HEK293 (cell line): ENCODE measurements around the gene SLC25A45.

Source experiments
- GLI2 ChIP-seq: fragments of 450-650 bp; formaldehyde crosslinking; IDR thresholded peaks from 2 replicates; pipeline ENCODE4; 2017; ENCODE audit warnings: missing biosample characterization, missing genetic modification characterization, low read depth, borderline replicate concordance
- GLIS1 ChIP-seq: fragments of 450-650 bp; formaldehyde crosslinking; IDR thresholded peaks from 2 replicates; pipeline ENCODE4 v1.5.1; 2016; ENCODE audit warnings: missing biosample characterization, missing genetic modification characterization
- KLF16 ChIP-seq: fragments of 450-650 bp; formaldehyde crosslinking; IDR thresholded peaks from 2 replicates; pipeline ENCODE4 v1.5.1; 2017; ENCODE audit warnings: missing biosample characterization, missing genetic modification characterization
- MEIS1 ChIP-seq: sonication (generic); formaldehyde crosslinking; IDR thresholded peaks from 2 replicates; pipeline ENCODE4 v1.8.1; 2022; ENCODE audit warnings: missing genetic modification reagents, mild to moderate bottlenecking, borderline replicate concordance
- SP2 ChIP-seq: fragments of 450-650 bp; formaldehyde crosslinking; IDR thresholded peaks from 2 replicates; pipeline ENCODE4 v1.5.1; 2016; ENCODE audit warnings: missing biosample characterization, missing genetic modification characterization
- TCF7L2 ChIP-seq: IDR thresholded peaks from 2 replicates; pipeline ENCODE4 v1.6.1; 2011; ENCODE audit warnings: low read depth, mild to moderate bottlenecking, inconsistent platforms, low read length, moderate library complexity, borderline replicate concordance
- ZBTB1 ChIP-seq: fragments of 450-650 bp; formaldehyde crosslinking; IDR thresholded peaks from 2 replicates; pipeline ENCODE4 v1.5.1; 2016; ENCODE audit warnings: missing biosample characterization, missing genetic modification characterization
- ZBTB7A ChIP-seq: fragments of 450-650 bp; formaldehyde crosslinking; IDR thresholded peaks from 2 replicates; pipeline ENCODE4 v1.5.1; 2016; ENCODE audit warnings: low read depth, missing biosample characterization, missing genetic modification characterization
- ZFP37 ChIP-seq: fragments of 450-650 bp; formaldehyde crosslinking; IDR thresholded peaks from 2 replicates; pipeline ENCODE4 v1.5.1; 2016; ENCODE audit warnings: missing biosample characterization, missing genetic modification characterization
- ZNF114 ChIP-seq: fragments of 450-650 bp; formaldehyde crosslinking; IDR thresholded peaks from 2 replicates; pipeline ENCODE4 v1.5.0; 2017; ENCODE audit warnings: missing biosample characterization, missing genetic modification characterization
- ZNF19 ChIP-seq: fragments of 450-650 bp; formaldehyde crosslinking; IDR thresholded peaks from 2 replicates; pipeline ENCODE4; 2016; ENCODE audit warnings: missing biosample characterization, missing genetic modification characterization, low read depth
- ZNF23 ChIP-seq: fragments of 450-650 bp; formaldehyde crosslinking; IDR thresholded peaks from 2 replicates; pipeline ENCODE4 v1.5.1; 2016; ENCODE audit warnings: missing biosample characterization, missing genetic modification characterization, borderline replicate concordance
- ZNF266 ChIP-seq: fragments of 450-650 bp; formaldehyde crosslinking; IDR thresholded peaks from 2 replicates; pipeline ENCODE4 v1.5.1; 2016; ENCODE audit warnings: missing biosample characterization, missing genetic modification characterization, low read depth
- ZNF335 ChIP-seq: fragments of 450-650 bp; formaldehyde crosslinking; conservative IDR thresholded peaks from 2 replicates; pipeline ENCODE4 v1.5.1; 2016; ENCODE audit warnings: missing biosample characterization, missing genetic modification characterization
- ZNF391 ChIP-seq: fragments of 450-650 bp; formaldehyde crosslinking; IDR thresholded peaks from 2 replicates; pipeline ENCODE4 v1.5.1; 2016; ENCODE audit warnings: low read depth, missing biosample characterization, missing genetic modification characterization, borderline replicate concordance
- ZNF404 ChIP-seq: fragments of 450-650 bp; formaldehyde crosslinking; IDR thresholded peaks from 2 replicates; pipeline ENCODE4 v1.5.1; 2017; ENCODE audit warnings: missing biosample characterization, missing genetic modification characterization
- ZNF514 ChIP-seq: fragments of 450-650 bp; formaldehyde crosslinking; IDR thresholded peaks from 2 replicates; pipeline ENCODE4 v1.5.1; 2016; ENCODE audit warnings: missing biosample characterization, missing genetic modification characterization
- ZNF530 ChIP-seq: fragments of 450-650 bp; formaldehyde crosslinking; IDR thresholded peaks from 2 replicates; pipeline ENCODE4 v1.5.1; 2016; ENCODE audit warnings: low read depth, missing biosample characterization, missing genetic modification characterization
- ZNF544 ChIP-seq: fragments of 450-650 bp; formaldehyde crosslinking; IDR thresholded peaks from 2 replicates; pipeline ENCODE4 v1.5.0; 2017; ENCODE audit warnings: missing biosample characterization, missing genetic modification characterization
- ZNF555 ChIP-seq: fragments of 450-650 bp; formaldehyde crosslinking; conservative IDR thresholded peaks from 2 replicates; pipeline ENCODE4 v1.5.1; 2017; ENCODE audit warnings: missing biosample characterization, mild to moderate bottlenecking, missing genetic modification characterization, inconsistent platforms
- ZNF558 ChIP-seq: fragments of 450-650 bp; formaldehyde crosslinking; IDR thresholded peaks from 2 replicates; pipeline ENCODE4 v1.5.1; 2016; ENCODE audit warnings: missing biosample characterization, missing genetic modification characterization
- ZNF626 ChIP-seq: fragments of 450-650 bp; sonication (Bioruptor Pico); formaldehyde crosslinking; IDR thresholded peaks from 2 replicates; pipeline ENCODE4 v1.5.1; 2018; ENCODE audit warnings: missing biosample characterization, missing genetic modification characterization, inconsistent platforms
- ZNF843 ChIP-seq: fragments of 450-650 bp; formaldehyde crosslinking; IDR thresholded peaks from 2 replicates; pipeline ENCODE4 v1.5.1; 2016; ENCODE audit warnings: missing biosample characterization, missing genetic modification characterization
- ZSCAN30 ChIP-seq: fragments of 450-650 bp; IDR thresholded peaks from 2 replicates; pipeline ENCODE4 v1.5.1; 2018; ENCODE audit warnings: missing biosample characterization, mild to moderate bottlenecking, missing genetic modification characterization, moderate library complexity
- TF ChIP-seq, protein P1 (sequence below): fragments of 450-650 bp; formaldehyde crosslinking; IDR thresholded peaks from 2 replicates; pipeline ENCODE4 v1.5.1; 2016; ENCODE audit warnings: missing biosample characterization, missing genetic modification characterization
- TF ChIP-seq, protein P2 (sequence below): fragments of 450-650 bp; formaldehyde crosslinking; IDR thresholded peaks from 2 replicates; pipeline ENCODE4 v1.5.1; 2016; ENCODE audit warnings: missing biosample characterization, missing genetic modification characterization
- TF ChIP-seq, protein P3 (sequence below): fragments of 450-650 bp; formaldehyde crosslinking; IDR thresholded peaks from 2 replicates; pipeline ENCODE4 v1.5.1; 2016; ENCODE audit warnings: missing biosample characterization, missing genetic modification characterization, low read depth
- TF ChIP-seq, protein P4 (sequence below): sonication (generic); formaldehyde crosslinking; IDR thresholded peaks from 2 replicates; pipeline ENCODE4 v1.8.1; 2022; ENCODE audit warnings: mild to moderate bottlenecking, moderate library complexity, missing genetic modification reagents
- TF ChIP-seq, protein P5 (sequence below): fragments of 450-650 bp; formaldehyde crosslinking; IDR thresholded peaks from 2 replicates; pipeline ENCODE4 v1.5.1; 2016; ENCODE audit warnings: missing biosample characterization, missing genetic modification characterization
- TF ChIP-seq, protein P6 (sequence below): IDR thresholded peaks from 2 replicates; pipeline ENCODE4 v1.6.1; 2011; ENCODE audit warnings: mild to moderate bottlenecking, low read depth, low read length, borderline replicate concordance

SLC25A45 gene

DNA sequence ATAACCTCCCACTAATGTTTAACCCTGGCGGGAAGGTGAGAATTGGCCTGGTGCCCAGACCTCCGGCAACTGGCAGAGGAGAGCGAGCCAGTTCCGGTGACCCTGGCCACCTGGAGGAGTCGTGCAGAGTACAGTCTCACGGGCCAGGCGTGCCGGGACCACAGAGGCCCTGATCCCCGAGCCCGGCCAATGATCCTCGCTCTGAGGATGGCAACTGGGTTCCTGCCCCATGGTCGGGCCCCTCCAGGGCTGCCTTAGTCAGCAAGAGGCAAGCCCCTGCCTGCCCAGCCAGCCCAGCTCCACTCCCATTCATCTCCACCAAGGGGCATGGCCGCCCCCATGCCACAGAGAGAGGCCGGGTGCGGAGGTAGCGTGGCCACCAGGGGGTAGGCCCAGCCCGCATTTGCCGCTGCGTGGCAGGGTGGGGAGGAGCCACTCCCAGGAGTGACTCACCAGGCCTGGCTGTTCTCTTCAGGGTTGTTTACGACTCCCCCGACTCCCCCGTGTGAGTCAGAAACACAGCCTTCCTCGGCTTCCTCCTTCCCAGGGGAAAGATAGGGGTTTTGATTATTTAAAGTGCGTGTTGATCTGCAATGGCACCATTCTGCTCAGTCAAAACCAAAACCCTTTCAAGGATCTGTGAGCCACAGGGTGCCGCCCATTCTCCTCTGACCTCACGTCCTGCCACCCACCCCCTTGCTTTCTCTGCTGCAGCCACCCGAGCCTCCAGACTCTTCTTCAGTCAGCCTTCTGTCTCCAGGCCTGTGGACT, at the start of gene SLC25A45 (continued):
- TF ChIP-seq, protein P1, sequence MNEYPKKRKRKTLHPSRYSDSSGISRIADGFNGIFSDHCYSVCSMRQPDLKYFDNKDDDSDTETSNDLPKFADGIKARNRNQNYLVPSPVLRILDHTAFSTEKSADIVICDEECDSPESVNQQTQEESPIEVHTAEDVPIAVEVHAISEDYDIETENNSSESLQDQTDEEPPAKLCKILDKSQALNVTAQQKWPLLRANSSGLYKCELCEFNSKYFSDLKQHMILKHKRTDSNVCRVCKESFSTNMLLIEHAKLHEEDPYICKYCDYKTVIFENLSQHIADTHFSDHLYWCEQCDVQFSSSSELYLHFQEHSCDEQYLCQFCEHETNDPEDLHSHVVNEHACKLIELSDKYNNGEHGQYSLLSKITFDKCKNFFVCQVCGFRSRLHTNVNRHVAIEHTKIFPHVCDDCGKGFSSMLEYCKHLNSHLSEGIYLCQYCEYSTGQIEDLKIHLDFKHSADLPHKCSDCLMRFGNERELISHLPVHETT (tag by site-specific recombination), result no peak
- TF ChIP-seq ZNF558 (0 out of 2 replicates have a peak, but pooled peaks have one; percentile 43), ZBTB1 (tag by site-specific recombination) (peak; percentile 98), GLI2 (tag by site-specific recombination) (no peak; the same call in 1 of the 2 replicates), GLIS1 (tag by site-specific recombination) (peak; percentile 94), ZNF404 (tag by site-specific recombination) (no peak), ZNF555 (tag by site-specific recombination) (no peak), ZNF626 (tag by site-specific recombination) (no peak), ZFP37 (peak; percentile 77; the same call in 1 of the 2 replicates), SP2 (tag by site-specific recombination) (peak; percentile 71), ZNF266 (tag by site-specific recombination) (no peak), ZSCAN30 (tag by site-specific recombination) (peak; percentile 85), KLF16 (tag by site-specific recombination) (peak; percentile 42), ZNF530 (tag by site-specific recombination) (no peak), ZNF544 (tag by site-specific recombination) (no peak), ZNF843 (tag by site-specific recombination) (peak; percentile 71), TCF7L2 (no peak), MEIS1 (CRISPR knock-in tag) (no peak), ZNF514 (tag by site-specific recombination) (no peak), ZNF114 (tag by site-specific recombination) (no peak), ZBTB7A (tag by site-specific recombination) (no peak), ZNF335 (tag by site-specific recombination) (peak; percentile 79), ZNF19 (tag by site-specific recombination) (no peak), ZNF391 (tag by site-specific recombination) (peak; percentile 38), ZNF23 (tag by site-specific recombination) (no peak)
- TF ChIP-seq, protein P2, sequence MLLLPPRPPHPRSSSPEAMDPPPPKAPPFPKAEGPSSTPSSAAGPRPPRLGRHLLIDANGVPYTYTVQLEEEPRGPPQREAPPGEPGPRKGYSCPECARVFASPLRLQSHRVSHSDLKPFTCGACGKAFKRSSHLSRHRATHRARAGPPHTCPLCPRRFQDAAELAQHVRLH (tag by site-specific recombination), result 0 out of 2 replicates have a peak, but pooled peaks have one; percentile 59
- TF ChIP-seq, protein P3, sequence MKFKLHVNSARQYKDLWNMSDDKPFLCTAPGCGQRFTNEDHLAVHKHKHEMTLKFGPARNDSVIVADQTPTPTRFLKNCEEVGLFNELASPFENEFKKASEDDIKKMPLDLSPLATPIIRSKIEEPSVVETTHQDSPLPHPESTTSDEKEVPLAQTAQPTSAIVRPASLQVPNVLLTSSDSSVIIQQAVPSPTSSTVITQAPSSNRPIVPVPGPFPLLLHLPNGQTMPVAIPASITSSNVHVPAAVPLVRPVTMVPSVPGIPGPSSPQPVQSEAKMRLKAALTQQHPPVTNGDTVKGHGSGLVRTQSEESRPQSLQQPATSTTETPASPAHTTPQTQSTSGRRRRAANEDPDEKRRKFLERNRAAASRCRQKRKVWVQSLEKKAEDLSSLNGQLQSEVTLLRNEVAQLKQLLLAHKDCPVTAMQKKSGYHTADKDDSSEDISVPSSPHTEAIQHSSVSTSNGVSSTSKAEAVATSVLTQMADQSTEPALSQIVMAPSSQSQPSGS, result 0 out of 2 replicates have a peak, but pooled peaks have one; percentile 19
- TF ChIP-seq, protein P4, sequence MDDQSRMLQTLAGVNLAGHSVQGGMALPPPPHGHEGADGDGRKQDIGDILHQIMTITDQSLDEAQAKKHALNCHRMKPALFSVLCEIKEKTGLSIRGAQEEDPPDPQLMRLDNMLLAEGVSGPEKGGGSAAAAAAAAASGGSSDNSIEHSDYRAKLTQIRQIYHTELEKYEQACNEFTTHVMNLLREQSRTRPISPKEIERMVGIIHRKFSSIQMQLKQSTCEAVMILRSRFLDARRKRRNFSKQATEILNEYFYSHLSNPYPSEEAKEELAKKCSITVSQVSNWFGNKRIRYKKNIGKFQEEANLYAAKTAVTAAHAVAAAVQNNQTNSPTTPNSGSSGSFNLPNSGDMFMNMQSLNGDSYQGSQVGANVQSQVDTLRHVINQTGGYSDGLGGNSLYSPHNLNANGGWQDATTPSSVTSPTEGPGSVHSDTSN, result 0 out of 2 replicates have a peak, but pooled peaks have one; percentile 77
- TF ChIP-seq, protein P5, sequence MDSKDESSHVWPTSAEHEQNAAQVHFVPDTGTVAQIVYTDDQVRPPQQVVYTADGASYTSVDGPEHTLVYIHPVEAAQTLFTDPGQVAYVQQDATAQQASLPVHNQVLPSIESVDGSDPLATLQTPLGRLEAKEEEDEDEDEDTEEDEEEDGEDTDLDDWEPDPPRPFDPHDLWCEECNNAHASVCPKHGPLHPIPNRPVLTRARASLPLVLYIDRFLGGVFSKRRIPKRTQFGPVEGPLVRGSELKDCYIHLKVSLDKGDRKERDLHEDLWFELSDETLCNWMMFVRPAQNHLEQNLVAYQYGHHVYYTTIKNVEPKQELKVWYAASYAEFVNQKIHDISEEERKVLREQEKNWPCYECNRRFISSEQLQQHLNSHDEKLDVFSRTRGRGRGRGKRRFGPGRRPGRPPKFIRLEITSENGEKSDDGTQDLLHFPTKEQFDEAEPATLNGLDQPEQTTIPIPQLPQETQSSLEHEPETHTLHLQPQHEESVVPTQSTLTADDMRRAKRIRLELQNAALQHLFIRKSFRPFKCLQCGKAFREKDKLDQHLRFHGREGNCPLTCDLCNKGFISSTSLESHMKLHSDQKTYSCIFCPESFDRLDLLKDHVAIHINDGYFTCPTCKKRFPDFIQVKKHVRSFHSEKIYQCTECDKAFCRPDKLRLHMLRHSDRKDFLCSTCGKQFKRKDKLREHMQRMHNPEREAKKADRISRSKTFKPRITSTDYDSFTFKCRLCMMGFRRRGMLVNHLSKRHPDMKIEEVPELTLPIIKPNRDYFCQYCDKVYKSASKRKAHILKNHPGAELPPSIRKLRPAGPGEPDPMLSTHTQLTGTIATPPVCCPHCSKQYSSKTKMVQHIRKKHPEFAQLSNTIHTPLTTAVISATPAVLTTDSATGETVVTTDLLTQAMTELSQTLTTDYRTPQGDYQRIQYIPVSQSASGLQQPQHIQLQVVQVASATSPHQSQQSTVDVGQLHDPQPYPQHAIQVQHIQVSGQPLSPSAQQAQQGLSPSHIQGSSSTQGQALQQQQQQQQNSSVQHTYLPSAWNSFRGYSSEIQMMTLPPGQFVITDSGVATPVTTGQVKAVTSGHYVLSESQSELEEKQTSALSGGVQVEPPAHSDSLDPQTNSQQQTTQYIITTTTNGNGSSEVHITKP (tag by site-specific recombination), result peak; percentile 95
- TF ChIP-seq, protein P6, sequence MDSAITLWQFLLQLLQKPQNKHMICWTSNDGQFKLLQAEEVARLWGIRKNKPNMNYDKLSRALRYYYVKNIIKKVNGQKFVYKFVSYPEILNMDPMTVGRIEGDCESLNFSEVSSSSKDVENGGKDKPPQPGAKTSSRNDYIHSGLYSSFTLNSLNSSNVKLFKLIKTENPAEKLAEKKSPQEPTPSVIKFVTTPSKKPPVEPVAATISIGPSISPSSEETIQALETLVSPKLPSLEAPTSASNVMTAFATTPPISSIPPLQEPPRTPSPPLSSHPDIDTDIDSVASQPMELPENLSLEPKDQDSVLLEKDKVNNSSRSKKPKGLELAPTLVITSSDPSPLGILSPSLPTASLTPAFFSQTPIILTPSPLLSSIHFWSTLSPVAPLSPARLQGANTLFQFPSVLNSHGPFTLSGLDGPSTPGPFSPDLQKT, result no peak
